Daoy (cell line): ENCODE results near the gene HMX3. TPM values are rescaled to one million over a fixed set of nuclear protein-coding genes. Genes with fewer than 3 reads are reported as not detected.
A peak's percentile ranks its signal among the peaks of the same experiment; 100 is the strongest.

Source experiments
- DNase-seq: peaks from one replicate; pipeline ENCODE4 v3.0.0-alpha.2; 2015; ENCODE audit warnings: low read depth
- total RNA-seq: library from RNA; depleted of rRNA; stranded (reverse); fragments of >200 nt; shearing (Covaris generic); gene quantifications from 2 replicates; pipeline ENCODE4 v1.2.3, GENCODE V29; 2014

The HMX3 gene
- total RNA-seq, 1 experiment from 2014 or later = 3.3 TPM

GRCh38 chr10:123147635-123148413 is 12.1 kb downstream of the HMX3 start, which contains the start of gene HMX2:
HMX2 (plus strand) TSS chr10:123148136; CDS start chr10:123148379, 243 bp downstream.
- peak; percentile 56 for DNase-seq

DNA sequence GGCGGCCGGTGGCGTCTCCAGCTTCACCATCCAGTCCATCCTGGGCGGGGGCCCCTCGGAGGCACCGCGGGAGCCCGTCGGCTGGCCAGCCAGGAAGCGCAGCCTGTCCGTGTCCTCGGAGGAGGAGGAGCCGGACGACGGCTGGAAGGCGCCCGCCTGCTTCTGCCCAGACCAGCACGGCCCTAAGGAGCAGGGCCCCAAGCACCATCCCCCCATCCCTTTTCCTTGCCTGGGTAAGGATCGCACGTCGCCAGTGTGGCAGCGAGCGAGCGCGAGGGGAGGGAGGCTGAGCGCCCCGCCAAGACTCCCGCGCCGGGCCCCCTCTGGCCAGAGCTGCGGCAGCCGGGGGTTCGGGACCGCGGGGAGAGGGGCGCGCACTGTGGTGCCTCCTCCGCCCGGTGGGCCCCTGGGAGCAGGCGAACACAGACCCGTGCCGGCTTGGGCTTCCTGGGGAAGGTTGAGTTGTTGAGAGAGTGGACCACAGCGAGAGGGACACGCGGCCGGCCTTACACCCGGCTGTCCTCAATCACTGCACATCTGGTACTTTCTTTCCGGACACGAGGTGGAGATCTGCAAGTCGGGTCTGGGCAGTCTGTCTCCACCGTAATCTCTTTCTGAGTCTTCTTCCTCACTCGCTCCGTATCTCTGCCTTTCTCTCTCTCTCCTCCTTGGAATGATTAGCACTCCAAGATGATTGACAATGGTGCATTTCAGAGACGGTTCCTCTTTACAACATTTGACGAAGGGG is 12.8 kb downstream of the HMX3 start:
- peak; percentile 50 for DNase-seq

GRCh38 chr10:123149162-123149567 is 13.4 kb downstream of the HMX3 start:
- DNase-seq = no peak

GRCh38 chr10:123149568-123150270 is 13.9 kb downstream of the HMX3 start:
- peak; percentile 65 for DNase-seq

DNA sequence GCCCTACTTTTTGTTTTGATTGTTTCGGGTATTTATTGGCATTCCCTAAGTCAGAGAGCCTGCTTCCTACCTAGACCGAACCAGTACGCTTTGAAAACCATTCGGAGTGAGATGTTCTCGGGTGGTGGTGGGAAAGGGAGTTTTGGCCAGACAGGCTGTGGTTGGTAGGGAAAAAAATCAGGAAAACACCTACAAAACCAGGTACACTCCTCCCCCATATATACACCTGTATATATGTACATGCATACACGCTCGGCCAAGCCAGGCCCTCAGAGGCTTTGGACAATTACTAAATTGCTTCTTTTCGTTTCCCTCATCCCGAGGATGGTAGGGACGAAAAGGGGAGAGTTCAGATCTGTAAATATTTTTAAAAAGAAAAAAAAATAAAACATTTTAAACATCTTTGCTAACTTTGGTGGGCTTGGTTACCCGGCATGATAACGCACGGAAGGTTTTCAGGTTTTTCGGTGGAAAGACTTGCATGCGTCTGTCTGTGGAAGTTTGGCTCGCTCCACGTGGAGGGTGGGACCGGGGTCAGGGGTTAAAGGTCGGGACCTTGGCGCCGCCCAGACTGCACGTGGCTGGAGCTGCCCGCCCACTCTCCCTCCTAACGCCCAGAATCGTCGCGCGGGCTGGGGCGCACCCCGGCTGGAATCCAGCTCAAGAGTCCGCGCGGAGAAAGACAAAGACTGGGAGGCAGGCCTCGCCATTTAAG is 14.7 kb downstream of the HMX3 start:
- DNase-seq = no peak

DNA sequence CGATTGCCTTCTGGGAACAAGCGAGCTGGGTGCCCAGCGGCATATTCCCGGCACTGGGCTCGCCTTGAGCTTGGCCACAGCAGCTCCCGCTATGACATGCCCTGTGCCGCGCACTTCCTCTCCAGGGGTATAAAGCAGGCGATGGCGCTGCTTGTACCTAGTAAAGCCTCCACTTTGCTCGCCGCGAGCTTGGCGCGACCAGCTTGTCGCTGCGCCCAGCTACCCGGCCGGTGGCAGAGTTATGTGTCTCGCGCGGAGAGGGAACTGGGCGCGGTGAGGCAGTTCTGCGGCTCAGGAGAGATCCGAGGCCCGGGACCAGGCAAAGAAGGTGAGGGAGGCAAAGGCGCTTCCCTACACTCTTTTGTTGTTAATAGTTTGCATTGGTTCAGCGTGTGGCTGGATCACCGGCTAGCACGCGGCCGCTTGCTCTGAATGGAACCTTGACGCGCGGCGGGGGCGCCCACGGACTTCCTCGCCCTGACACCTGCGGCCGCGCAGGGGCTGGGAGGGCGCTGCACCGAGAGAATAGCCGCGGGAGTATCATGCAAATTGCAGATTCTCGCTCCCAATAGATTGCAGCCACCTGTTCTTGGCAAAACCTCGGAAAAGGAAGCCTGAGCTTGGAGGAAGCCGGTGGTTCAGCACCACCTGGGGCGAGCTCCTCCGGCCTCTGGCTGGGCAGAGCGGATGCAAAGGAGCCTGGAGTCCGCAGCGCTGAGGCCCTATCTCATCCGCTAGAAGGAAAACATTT is 15.4 kb downstream of the HMX3 start:
- no peak for DNase-seq

DNA sequence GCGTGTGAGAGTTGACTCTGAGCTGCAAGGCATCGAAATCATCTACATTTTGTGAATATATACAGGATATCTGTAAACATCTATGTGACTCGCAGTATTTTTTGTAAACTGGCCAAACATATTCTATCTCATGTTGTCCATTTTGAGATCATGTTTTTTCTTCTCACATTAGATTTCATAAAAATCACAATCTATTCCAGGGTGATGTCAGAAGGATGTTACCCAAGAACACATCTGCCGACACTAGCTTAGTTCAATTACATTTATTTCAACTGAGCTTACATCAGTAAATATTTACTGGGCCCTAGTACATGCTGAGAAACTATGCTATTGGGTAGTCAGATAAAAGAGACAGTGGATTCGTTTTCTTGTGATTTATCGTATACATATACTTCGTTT is 16.0 kb downstream of the HMX3 start:
- no peak for DNase-seq

- DNase-seq = no peak
These were observed 17.8 kb downstream of the HMX3 start for GRCh38 chr10:123153486-123154091.

DNA sequence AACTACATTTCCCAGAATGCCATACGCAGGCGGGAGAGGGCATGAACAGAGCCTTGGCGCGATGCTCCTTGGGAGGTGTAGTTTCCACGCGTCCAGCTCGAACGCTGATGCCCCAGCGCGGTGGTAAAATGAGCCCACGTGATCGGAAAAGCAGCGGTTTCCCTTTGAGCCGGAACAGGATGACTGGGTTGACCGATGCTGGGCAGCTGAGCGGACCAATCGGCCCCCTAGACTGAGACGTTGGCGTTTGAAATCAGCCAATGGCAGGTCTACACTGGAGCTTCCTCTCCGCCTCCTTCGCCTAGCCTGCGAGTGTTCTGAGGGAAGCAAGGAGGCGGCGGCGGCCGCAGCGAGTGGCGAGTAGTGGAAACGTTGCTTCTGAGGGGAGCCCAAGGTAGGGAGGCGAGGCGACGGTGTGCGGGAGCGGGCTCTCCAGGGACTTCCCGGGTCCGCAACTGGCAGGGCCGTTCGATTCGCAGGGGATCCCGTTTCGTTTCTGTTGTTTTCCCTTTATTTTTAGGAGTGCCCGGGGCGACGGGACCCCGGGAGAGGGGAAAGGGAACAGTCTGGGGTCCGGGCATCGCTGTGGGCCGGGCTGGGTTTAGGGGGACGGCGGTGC is 18.4 kb downstream of the HMX3 start, which contains the start of gene BUB3:
TSS of gene BUB3 (plus strand) at position 311 of the 619 bp plus-strand sequence. CDS start 516 bp downstream, outside the sequence.
- DNase-seq = peak; percentile 99

GRCh38 chr10:123154711-123155505 is 19.1 kb downstream of the HMX3 start:
- peak; percentile 61 for DNase-seq

- no peak for DNase-seq
These were observed 20.3 kb downstream of the HMX3 start for GRCh38 chr10:123156078-123156477.

DNA sequence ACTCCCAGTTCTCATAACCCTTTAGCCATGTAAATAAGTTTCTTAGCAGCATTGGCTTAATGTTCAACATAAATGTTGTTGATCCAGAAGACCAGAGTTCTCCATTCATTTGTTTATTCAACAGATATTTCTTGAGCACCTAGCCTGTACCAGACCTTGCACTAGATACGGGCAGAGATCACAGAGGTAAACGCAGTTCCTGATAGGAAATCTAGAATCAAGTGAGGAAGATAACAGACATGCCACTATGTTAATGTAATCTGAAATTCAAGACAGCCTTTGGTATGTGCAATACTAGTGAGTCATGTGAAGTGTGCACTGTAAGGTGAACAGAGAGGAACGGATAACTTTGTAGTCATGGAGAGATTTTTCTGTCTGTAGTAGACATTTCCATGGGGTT is 21.4 kb downstream of the HMX3 start:
- DNase-seq = no peak

DNA sequence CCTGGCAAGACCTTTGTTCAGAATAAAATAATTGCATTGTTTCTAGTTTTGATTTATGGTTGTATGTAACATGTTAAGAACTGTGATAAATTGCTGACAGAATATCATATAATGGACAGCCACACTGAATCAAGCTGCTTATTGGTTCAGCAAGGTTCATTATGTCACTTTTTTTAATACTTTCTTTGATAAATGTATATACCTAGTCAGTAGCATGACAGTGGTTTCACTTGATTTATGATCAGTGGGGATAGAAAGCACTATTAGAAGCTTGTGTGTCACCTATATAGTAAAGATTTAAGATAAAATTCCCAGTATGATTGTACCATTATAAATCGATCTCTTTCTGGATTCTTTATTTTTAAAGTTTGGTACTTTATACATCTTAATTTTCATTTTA is 22.9 kb downstream of the HMX3 start:
- no peak for DNase-seq

DNA sequence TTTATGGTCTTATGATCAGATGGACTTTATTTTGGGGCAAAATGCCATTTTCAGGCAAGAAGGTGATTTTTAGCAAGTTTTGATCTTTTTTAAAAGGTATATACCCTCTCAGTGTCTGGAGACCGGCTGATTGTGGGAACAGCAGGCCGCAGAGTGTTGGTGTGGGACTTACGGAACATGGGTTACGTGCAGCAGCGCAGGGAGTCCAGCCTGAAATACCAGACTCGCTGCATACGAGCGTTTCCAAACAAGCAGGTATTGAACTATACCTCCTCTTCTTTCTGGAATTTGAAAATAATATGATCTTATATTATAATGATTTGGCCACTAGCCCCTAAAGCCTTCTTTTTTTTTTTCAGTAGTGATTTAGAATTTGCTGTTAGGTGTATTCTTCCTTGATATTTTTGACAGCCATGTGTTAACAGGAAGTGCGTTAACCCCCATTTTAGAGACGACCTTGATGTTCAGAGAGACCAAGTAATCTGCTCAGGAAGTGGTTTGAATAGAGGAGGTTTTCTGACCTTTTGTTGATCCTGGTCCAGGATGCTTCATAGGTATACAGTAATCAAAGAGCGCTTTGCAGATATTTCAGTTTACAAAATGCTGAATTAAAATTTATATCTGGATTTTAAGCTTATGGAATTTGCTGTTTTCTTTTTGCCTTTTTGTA is 24.7 kb downstream of the HMX3 start:
- no peak for DNase-seq

DNA sequence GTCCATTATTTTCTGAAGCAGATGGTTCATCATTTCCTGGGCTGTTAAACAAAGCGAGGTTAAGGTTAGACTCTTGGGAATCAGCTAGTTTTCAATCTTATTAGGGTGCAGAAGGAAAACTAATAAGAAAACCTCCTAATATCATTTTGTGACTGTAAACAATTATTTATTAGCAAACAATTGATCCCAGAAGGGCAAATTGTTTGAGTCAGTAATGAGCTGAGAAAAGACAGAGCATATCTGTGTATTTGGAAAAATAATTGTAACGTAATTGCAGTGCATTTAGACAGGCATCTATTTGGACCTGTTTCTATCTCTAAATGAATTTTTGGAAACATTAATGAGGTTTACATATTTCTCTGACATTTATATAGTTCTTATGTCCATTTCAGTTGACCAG is 28.5 kb downstream of the HMX3 start:
- DNase-seq = no peak

DNA sequence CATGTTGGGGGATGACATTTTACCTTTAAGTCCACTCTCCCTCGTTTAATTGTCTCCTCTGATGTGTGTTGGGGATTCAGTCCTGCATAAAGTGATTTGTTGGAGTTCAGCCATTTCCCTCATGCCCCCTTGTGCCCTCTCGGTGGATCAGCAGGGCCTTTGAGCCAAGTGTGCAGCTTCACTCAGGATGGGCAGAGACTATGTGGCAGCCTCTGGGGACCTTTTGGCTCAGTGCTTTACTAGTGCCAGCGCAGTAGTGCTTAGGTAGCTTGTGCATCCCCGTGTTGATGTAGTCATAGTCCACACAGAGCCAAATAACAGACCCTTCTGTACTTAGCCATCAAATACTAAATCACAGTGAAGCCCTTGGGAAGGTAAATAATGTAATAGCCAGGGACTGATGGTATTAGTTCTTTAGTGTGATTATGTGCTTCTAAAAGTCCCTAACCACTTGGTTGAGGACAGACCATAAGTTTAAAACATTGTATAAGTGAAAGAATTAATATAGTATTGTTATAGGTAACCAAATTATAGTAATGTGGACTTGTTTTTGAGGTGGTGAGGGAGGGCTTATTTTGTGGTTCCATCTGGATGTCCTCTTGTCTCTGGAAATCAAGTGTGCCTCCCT is 29.8 kb downstream of the HMX3 start:
- DNase-seq = no peak

- no peak for DNase-seq
These were observed 30.8 kb downstream of the HMX3 start for GRCh38 chr10:123166618-123167017.

- DNase-seq = no peak
These were observed 35.2 kb downstream of the HMX3 start for GRCh38 chr10:123170961-123171360.
